Epidermal melanocyte (primary cell): ENCODE results near the gene PSTPIP2.
"Not testable (repeated sequence)": the region's sequence is repeated elsewhere in the genome, so short reads cannot be mapped to it uniquely, and the experiment has no call there.

ENCODE experiments used
- DNase-seq: peaks from one replicate; pipeline ENCODE4 v3.0.0; 2011; ENCODE audit warnings: low spot score; ENCODE audit not compliant: insufficient read length

PSTPIP2 gene

DNA sequence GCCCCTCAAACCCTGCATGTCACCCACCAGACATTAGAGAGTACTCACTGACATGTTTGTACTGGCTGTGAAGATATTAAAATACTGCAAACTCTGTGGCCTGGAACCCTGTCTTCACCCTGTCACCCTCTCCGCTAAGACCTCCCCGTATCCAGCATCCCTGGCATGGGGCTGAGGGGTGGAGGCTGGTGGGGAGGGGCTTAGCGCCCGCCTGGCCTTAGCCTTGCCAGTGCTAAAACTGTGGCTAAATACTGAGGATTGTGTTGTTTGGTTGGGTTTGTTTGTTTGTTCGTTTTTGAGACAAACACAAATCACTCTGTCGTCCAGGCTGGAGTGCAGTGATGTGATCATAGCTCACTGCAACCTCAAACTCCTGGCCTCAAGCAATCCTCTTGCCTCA lies 1.8 kb downstream of the PSTPIP2 start:
- DNase-seq: no peak

DNA sequence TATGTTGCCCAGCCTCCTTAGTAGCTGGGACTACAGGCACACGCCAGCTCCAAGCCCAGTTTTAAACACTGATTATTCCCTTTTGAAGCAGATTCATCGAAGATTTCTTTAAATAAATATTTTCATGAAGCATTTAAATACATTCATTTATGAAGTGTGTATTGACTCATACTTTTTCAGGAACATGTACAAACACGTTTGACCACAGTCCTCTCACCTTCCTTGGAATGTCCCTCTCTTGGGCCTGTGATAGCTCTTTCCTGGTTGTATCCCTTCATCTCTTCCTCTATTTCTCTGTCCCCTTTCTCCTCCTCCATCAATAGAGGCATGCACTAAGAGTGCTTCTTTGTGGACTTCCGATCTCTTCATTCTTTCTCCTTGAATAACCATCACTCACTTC lies 2.5 kb downstream of the PSTPIP2 start:
- DNase-seq: no peak

DNA sequence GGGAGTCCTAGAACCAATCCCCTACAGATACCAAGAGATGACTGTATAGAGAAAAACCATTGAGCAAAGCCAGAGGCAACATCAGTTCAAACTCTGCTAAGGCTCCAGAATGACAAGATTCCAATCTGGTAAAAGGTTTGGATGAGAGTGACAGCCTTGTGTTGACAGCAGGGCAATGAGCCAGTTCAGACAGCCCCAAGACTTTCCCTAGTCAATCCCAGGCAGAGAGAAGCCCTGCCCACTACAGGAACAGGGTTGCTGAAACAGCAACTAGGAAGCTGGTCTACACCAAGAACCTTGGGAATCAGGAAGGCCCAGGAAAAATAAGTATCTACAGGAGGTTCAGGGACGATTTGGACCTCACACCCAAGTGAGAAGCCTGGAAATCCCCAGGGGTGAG lies 3.3 kb downstream of the PSTPIP2 start:
- DNase-seq: no peak

GRCh38 chr18:46067438-46068007 lies 4.5 kb downstream of the PSTPIP2 start:
- DNase-seq: no peak

- DNase-seq: no peak
These were observed 9.3 kb downstream of the PSTPIP2 start for GRCh38 chr18:46062781-46063180.

- no peak for DNase-seq
These were observed 10.3 kb downstream of the PSTPIP2 start for GRCh38 chr18:46061796-46062195.

DNA sequence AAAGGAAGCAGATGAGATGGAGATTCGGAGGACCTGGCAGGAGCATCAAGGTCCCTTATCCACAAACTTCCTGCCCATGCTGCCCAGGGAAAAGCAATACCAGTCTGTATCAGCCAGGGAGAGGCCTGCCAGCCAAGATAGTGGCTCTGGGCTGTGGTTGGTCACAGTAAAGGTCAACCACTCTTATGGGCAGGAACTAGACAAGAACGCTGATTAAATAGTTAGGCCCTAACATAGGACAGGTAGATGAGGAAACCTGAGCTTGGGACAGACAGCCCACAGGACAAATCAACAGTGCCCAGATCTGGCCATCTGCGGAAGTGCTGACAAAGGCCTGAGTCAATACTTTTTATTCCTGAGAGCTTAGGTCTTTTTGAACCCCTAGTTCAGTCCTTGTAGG lies 10.7 kb downstream of the PSTPIP2 start:
- DNase-seq: no peak

DNA sequence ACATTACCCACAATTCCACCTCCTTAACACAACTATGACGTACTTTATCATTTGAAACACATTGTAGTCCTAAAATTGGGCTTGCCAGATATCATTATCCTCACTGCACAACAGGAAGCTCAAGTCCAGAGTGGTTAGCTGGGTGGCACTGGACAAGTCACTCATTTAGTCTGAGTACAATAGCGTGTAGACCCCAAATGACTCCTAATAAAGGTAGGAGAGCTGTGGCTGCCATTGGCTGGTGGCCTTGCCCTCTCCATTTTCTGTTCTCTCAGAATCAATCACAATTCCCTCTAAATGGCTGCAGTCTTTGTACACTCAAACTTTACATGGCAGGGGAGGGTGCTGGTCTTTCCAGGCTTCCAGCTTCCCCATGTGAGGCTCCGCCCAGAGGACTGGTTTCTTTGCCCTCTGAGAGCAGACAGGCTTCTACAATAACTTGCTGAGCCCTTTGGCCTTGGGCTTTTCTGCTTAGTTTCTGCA lies 11.7 kb downstream of the PSTPIP2 start:
- DNase-seq: no peak

- no peak for DNase-seq
These were observed 16.2 kb downstream of the PSTPIP2 start for GRCh38 chr18:46055838-46056230.

GRCh38 chr18:46054956-46055837 lies 16.9 kb downstream of the PSTPIP2 start:
- no peak for DNase-seq

DNA sequence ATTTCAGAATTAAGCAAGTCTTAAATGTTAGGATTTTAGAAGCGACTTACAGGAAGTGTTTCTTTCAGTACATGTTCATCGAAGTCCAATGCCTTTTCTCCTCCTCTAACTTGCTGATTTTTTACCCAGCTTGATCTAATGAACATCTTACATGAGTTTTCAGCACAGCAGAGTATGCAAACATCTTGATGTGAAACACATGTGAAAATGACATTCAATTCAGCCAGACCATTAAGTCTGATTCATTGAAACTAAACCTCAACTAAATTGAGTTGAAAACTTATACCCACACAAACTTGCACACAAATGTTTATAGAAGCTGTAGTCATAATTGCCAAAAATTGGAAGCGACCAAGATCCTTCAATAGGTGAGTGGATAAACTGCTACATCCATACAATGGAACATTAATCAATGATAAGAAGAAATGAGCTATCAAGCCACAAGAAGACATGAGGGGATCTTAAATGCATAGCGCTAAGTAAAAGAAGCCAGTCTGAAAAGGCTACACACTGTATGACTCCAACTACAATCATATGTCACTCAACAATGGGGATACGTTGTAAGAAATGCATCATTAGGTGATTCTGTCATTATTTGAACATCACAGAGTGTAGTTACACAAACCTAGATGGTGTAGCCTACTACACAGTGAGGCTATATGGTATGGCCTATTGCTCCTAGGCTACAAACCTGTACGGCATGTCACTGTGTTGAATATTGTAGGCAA lies 18.5 kb downstream of the PSTPIP2 start:
- no peak for DNase-seq

- DNase-seq: no peak
These were observed 20.2 kb downstream of the PSTPIP2 start for GRCh38 chr18:46051731-46052461.

DNA sequence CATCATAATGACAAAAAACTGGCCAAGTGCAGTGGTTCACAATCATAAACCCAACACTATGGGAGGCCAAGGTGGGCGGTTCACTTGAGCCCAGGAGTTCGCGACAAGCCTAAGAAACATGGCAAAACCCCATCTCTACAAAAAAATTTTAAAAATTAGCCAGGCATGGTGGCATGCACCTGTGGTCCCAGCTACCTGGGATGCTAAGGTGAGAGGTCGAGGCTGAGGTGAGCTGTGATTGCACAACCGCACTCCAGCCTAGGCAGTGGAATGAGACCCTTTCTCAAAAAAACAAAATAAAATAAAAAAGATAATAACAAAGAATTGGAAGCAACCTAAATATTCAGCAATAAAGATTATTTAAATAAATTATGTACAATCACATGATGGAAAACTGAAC lies 21.8 kb downstream of the PSTPIP2 start:
- DNase-seq: no peak

- DNase-seq: no peak
These were observed 23.4 kb downstream of the PSTPIP2 start for GRCh38 chr18:46048641-46049040.

DNA sequence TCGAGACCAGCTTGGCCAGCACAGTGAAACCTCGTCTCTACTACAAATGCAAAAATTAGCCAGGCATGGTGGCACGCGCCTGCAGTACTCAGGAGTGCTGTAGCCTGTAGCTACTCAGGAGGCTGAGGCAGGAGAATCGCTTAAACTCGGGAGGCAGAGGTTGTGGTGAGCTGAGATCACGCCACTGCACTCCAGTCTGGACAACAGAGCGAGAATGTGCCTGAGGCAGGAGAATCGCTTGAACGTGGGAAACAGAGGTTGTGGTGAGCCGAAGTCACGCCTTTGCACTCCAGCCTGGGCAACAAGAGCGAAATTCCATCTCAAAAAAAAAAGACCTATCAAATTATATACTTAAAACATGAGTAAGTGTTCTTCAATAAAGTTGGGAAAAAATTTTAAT lies 24.7 kb downstream of the PSTPIP2 start:
- not testable (repeated sequence) for DNase-seq

GRCh38 chr18:46046688-46047087 lies 25.4 kb downstream of the PSTPIP2 start:
- no peak for DNase-seq

DNA sequence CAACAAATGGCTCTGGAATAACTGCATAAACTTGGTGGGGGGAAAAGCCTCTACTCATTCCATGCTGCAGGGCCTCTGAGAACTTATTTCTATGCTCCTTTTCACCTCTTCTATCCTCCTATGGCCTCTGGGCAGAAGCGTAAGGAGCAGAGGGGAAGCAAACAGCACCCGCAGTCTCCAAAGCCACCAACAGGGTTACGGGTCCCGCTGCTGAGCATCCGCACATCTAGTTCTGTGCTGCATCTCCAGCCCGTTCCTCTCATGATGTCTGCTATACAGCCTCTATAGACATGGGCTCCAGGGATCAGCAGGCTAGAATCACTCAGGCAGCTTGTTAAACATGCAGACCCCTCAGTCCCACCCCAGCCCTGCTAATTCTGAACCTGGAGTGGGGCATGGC lies 25.9 kb downstream of the PSTPIP2 start:
- DNase-seq: no peak

- DNase-seq: peak; percentile 21
These were observed 29.4 kb downstream of the PSTPIP2 start for GRCh38 chr18:46042571-46043123.

DNA sequence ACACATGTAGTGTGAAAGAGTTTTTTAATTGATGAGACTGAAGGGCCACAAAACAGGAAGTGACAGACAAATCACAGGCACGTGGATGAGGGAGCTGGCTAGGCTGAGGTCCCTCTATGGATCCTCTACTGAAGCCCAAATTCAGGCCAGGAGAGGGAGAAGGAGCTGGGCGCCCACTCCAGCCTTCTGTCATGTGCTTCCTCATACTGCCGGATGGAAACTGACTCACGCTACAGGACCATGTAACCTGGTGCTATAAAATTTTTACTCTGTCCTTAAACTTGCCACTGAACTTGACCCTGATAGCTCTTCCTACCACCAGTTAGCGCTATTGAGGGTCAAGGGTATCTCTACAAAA lies 31.3 kb downstream of the PSTPIP2 start:
- no peak for DNase-seq

DNA sequence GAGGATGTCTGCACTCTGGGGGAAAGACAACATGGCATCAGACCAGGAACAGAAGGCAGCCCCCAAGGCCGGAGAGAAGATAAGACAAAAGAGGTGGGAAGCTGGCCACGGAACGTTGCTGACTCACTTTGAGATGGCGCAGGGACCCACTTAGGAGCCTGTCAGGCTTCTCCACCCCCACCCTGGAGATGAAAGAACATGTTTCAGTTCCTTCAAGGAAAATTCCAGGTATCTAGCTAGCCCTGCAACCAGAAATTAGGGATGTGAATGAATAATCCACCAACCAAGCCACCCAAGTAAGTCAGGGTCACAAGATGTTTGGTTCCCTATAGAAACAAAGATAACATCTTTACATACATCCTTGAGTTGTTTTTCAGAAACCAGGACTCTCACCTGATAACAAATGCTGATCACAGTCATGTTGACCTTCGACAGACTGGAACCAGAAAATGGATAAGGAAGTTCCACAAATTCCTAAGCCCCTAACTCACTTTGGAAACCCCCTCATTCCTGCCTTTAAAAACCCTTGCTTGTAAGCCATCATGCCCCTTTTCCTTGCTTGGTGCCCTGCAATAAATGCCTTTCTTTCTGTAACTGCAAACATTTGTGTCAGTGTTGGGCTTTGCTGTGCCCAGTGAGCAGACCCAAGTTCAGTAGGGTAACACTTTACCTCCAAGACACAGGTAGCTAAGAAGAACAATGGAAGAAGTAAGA lies 31.9 kb downstream of the PSTPIP2 start:
- no peak for DNase-seq
